ENCODE results near the gene PPFIBP1. TPM values are rescaled to one million over a fixed set of nuclear protein-coding genes. Genes with fewer than 3 reads are reported as not detected.
A peak's percentile ranks its signal among the peaks of the same experiment; 100 is the strongest.

Gene PPFIBP1
- total RNA-seq, 4 donors from 2014 or later = 47.2 to 77.3 (median 52.7) TPM

DNA sequence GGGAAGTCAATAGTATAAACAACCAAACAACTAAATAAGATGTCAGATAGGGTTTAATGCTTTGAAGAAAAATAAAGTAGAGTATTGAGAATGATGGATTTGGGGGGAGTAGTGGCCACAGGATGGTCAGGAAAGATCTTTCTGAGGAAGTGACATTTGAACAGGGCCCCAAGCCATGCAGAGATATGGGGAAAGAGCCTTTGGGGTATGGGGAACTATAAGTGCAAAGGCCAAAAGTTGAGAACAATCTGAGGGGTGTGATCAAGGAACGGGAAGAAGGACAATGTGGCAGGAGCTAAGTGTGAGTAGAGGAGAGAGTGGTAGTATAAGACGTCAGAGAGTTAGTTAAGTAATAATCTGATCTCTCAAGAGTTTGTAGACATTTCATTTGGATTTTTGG, 188.0 kb downstream of the PPFIBP1 start:
- TF ChIP-seq, protein P1, sequence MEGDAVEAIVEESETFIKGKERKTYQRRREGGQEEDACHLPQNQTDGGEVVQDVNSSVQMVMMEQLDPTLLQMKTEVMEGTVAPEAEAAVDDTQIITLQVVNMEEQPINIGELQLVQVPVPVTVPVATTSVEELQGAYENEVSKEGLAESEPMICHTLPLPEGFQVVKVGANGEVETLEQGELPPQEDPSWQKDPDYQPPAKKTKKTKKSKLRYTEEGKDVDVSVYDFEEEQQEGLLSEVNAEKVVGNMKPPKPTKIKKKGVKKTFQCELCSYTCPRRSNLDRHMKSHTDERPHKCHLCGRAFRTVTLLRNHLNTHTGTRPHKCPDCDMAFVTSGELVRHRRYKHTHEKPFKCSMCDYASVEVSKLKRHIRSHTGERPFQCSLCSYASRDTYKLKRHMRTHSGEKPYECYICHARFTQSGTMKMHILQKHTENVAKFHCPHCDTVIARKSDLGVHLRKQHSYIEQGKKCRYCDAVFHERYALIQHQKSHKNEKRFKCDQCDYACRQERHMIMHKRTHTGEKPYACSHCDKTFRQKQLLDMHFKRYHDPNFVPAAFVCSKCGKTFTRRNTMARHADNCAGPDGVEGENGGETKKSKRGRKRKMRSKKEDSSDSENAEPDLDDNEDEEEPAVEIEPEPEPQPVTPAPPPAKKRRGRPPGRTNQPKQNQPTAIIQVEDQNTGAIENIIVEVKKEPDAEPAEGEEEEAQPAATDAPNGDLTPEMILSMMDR (IDR thresholded peaks at IDR 0.05) = no peak
- TF ChIP-seq POLR2A (IDR thresholded peaks at IDR 0.05) = no peak
- intact Hi-C loops (cut with DNase I; ENCODE audit: low total_unique reads) = no loop called here
- no peak for DNase-seq (ENCODE audit: low spot score in 2 of 2)
- H3K4me3 ChIP-seq (ENCODE audit: low read depth, poor library complexity, severe bottlenecking) = no peak overlapping the region
- WGBS, 2 donors = 74 to 77% methylated on average over 2 of the region's 2 CpGs

DNA sequence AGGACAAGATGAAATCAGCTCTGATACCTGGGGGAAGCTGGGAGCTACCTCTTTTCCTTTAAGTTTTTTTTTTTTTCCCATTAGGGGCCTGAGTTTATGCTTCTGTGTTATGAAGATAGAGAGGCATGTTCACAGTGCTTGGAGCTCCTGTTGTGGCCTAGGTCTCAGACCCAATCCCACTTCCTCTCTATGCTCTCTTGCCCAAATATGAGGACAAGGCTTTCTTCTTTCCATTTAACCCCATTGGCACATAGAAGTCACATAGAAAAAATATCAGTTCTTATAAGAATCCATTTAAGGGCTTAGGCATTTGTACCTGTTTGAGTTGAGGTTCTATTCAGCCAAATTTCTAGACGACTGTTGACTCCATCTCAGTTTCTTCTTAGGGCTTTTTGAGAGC, 199.2 kb downstream of the PPFIBP1 start:
- WGBS, 2 donors = 82 to 85% methylated on average over 1 of the region's 1 CpG
- TF ChIP-seq POLR2A (IDR thresholded peaks at IDR 0.05) = no peak
- TF ChIP-seq, protein P1 (IDR thresholded peaks at IDR 0.05) = no peak
- intact Hi-C loops (cut with DNase I; ENCODE audit: low total_unique reads) = no loop called here
- DNase-seq (ENCODE audit: low spot score in 2 of 2) = no peak
- no peak overlapping the region for H3K4me3 ChIP-seq (ENCODE audit: low read depth, poor library complexity, severe bottlenecking)

DNA sequence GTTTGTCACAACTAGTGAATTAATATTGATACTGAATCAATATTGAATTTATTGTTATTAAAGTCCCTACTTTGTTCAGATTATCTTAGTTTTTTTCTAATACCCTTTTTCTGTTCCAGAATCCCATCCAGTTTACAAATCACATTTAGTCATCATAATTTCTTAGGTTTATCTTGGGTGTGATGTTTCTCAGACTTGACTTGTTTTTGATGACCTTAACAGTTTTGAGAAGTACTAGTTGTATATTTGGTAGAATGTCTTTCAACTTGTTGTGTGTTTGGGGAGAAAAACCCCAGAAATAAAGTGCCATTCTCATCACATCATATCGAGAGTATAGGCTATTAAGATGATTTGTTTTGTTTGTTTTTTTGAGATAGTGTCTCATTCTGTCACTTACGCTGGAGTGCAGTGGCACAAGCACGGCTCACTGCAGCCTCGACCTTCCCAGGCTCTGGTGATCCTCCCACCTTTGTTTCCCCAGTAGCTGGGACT, 206.1 kb downstream of the PPFIBP1 start:
- TF ChIP-seq, protein P1 (IDR thresholded peaks at IDR 0.05) = no peak
- no peak for TF ChIP-seq POLR2A (IDR thresholded peaks at IDR 0.05)
- intact Hi-C loops (cut with DNase I; ENCODE audit: low total_unique reads) = loop anchor here (10.0 kb wide), 2 partner anchors 95 to 215 kb away; no protein-coding TSS in a partner anchor
- DNase-seq (ENCODE audit: low spot score in 2 of 2) = no peak
- WGBS, 2 donors = 92 to 97% methylated on average over 4 of the region's 4 CpGs
- H3K4me3 ChIP-seq (ENCODE audit: low read depth, poor library complexity, severe bottlenecking) = no peak overlapping the region

DNA sequence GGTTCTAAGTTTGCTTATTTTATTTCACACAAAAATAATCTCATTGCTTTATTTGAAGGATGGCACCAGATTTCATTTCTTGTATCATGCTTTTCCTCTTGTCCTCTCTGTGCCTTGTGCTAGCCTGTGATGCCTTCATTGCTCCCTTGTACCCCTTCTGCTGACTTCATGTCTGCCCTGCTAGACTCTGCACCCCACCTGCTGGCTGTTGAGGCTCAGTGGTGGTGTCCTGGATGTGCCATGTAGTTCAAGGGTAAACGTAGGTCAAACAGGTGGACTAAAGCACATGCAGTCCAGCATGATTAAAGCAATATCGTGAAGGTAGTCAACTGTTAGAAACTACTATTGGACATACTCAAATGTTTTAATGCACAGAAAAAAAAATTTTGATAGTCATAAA, 208.3 kb downstream of the PPFIBP1 start:
- no peak for DNase-seq (ENCODE audit: low spot score in 2 of 2)
- WGBS, 2 donors = 67 to 72% methylated on average over 2 of the region's 2 CpGs
- intact Hi-C loops (cut with DNase I; ENCODE audit: low total_unique reads) = loop anchor here (10.0 kb wide), 2 partner anchors 93 to 213 kb away; no protein-coding TSS in a partner anchor
- no peak overlapping the region for H3K4me3 ChIP-seq (ENCODE audit: low read depth, poor library complexity, severe bottlenecking)
- no peak for TF ChIP-seq POLR2A (IDR thresholded peaks at IDR 0.05)
- TF ChIP-seq, protein P1 (IDR thresholded peaks at IDR 0.05) = no peak

DNA sequence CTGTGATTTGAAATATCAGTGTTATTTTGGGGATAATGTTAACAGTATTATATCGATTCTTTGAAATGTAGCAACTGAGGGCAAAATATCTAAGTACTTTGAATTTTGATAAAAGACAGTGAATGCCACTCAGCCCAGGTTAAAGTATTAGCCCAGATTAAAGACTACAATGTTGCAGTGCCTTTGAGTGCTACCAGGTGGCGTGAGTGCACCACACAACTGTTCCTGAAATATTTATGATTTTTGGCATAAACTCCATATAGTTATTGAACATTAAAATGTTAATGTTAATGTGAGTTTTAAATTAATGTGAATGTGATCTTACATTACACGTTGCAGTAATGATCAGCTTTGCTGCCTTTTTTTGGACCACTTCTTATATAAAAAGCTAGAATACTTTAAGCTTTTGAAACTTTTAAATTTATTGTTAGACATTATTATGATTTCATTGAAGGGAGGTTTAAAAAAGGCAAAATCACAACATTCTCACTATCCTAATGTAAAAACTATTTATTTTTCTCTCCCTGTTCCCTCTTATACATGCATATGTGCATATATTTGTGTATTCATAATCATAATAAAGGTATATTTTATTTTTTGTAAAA, 209.1 kb downstream of the PPFIBP1 start:
- intact Hi-C loops (cut with DNase I; ENCODE audit: low total_unique reads) = loop anchor here (10.0 kb wide), 2 partner anchors 92 to 212 kb away; no protein-coding TSS in a partner anchor
- WGBS, 2 donors = 25 to 28% methylated on average over 3 of the region's 3 CpGs
- no peak for DNase-seq (ENCODE audit: low spot score in 2 of 2)
- H3K4me3 ChIP-seq (ENCODE audit: low read depth, poor library complexity, severe bottlenecking) = no peak overlapping the region
- TF ChIP-seq, protein P1 (IDR thresholded peaks at IDR 0.05) = peak in 1 of 3 donors; percentile 46
- no peak for TF ChIP-seq POLR2A (IDR thresholded peaks at IDR 0.05)

Data from lower leg skin (tissue), 4 donors.